ENCODE data around the gene CDH4.

The CDH4 gene

DNA sequence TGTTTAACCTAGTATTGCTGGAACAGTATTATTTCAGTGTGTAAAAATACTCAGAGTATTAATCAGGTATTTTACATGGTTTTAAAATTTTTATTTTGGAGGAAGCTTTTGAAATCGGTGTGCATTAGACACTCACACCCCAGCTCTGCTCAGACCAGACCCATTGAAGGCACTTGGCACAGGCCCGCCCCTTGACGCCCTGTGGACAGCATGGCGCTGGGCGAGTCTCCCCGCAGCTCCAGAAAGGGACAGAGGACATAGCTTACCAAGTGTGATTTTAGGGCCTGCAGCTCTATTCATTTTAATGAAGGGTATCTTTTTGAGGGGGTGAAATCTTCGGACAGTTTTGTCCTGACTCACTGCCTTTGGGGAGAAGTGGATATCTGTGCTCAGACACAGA is 164.5 kb downstream of the CDH4 start:
- H3K27ac ChIP-seq: no peak overlapping the region
- TF ChIP-seq, protein P1, sequence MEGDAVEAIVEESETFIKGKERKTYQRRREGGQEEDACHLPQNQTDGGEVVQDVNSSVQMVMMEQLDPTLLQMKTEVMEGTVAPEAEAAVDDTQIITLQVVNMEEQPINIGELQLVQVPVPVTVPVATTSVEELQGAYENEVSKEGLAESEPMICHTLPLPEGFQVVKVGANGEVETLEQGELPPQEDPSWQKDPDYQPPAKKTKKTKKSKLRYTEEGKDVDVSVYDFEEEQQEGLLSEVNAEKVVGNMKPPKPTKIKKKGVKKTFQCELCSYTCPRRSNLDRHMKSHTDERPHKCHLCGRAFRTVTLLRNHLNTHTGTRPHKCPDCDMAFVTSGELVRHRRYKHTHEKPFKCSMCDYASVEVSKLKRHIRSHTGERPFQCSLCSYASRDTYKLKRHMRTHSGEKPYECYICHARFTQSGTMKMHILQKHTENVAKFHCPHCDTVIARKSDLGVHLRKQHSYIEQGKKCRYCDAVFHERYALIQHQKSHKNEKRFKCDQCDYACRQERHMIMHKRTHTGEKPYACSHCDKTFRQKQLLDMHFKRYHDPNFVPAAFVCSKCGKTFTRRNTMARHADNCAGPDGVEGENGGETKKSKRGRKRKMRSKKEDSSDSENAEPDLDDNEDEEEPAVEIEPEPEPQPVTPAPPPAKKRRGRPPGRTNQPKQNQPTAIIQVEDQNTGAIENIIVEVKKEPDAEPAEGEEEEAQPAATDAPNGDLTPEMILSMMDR (IDR thresholded peaks at IDR 0.05): no peak
- no peak for TF ChIP-seq ZFX (IDR thresholded peaks at IDR 0.05; ENCODE audit: borderline replicate concordance)

GRCh38 chr20:61417221-61417941 is 165.3 kb downstream of the CDH4 start:
- no peak for TF ChIP-seq ZFX (IDR thresholded peaks at IDR 0.05; ENCODE audit: borderline replicate concordance)
- TF ChIP-seq, protein P1 (IDR thresholded peaks at IDR 0.05): no peak
- H3K27ac ChIP-seq: no peak overlapping the region

DNA sequence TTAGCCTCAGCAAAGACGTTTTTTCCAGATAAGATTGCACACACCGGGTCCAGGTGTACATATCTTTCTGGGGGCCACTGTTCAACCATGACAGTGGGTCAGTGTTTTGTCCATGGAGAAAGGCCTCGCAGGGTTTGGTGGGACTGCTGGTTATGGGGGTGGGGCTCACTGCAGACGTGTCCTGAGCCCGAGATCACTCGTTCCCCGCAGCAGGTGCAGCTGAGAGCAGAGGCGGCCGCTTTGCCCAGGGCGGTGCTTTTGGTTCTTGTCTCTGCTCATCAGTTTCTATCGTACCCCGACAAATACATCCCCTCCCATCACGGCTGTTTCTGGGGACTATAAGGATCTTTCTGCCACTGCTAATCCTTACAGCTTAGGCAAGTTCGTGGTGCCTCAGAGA is 166.9 kb downstream of the CDH4 start:
- TF ChIP-seq, protein P1 (IDR thresholded peaks at IDR 0.05): no peak
- no peak for TF ChIP-seq ZFX (IDR thresholded peaks at IDR 0.05; ENCODE audit: borderline replicate concordance)
- H3K27ac ChIP-seq: no peak overlapping the region

- no peak overlapping the region for H3K27ac ChIP-seq
- TF ChIP-seq, protein P1 (IDR thresholded peaks at IDR 0.05): no peak
- no peak for TF ChIP-seq ZFX (IDR thresholded peaks at IDR 0.05; ENCODE audit: borderline replicate concordance)
Observed at GRCh38 chr20:61419501-61419900, 167.4 kb downstream of the CDH4 start.

GRCh38 chr20:61420056-61420455 is 168.0 kb downstream of the CDH4 start:
- no peak overlapping the region for H3K27ac ChIP-seq
- TF ChIP-seq, protein P1 (IDR thresholded peaks at IDR 0.05): no peak
- no peak for TF ChIP-seq ZFX (IDR thresholded peaks at IDR 0.05; ENCODE audit: borderline replicate concordance)

DNA sequence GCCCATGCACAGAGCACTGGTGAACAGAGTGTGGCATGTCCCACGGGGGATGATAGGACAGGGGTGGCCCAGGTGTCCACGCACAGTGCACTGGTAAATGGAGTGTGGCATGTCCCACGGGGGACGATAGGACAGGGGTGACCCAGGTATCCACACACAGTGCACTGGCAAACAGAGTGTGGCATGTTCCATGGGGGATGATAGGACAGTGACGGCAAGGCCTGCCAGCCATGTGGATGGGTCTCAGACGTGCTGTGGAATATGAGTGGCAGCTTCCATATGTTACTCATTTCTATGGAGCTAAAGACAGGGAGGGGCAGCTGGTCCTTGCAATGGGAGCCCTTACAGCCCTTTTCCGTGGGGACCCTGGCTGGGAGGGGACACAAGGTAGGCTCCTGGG is 168.7 kb downstream of the CDH4 start:
- H3K27ac ChIP-seq: no peak overlapping the region
- TF ChIP-seq, protein P1 (IDR thresholded peaks at IDR 0.05): no peak
- no peak for TF ChIP-seq ZFX (IDR thresholded peaks at IDR 0.05; ENCODE audit: borderline replicate concordance)

GRCh38 chr20:61422636-61423425 is 170.8 kb downstream of the CDH4 start:
- H3K27ac ChIP-seq: no peak overlapping the region
- TF ChIP-seq ZFX (IDR thresholded peaks at IDR 0.05; ENCODE audit: borderline replicate concordance): no peak
- TF ChIP-seq, protein P1 (IDR thresholded peaks at IDR 0.05): no peak
